NCI-H345 treated with DMSO at 0.1 percent for 48 hours (cell line): ENCODE data around the gene LGALS4.
"Not testable (repeated sequence)": the region's sequence is repeated elsewhere in the genome, so short reads cannot be mapped to it uniquely, and the experiment has no call there.

ENCODE experiments used
- DNase-seq: peaks from one replicate; lab custom pipeline; 2025; ENCODE audit not compliant: unreplicated experiment; lab: John Stamatoyannopoulos, UW

The LGALS4 gene

DNA sequence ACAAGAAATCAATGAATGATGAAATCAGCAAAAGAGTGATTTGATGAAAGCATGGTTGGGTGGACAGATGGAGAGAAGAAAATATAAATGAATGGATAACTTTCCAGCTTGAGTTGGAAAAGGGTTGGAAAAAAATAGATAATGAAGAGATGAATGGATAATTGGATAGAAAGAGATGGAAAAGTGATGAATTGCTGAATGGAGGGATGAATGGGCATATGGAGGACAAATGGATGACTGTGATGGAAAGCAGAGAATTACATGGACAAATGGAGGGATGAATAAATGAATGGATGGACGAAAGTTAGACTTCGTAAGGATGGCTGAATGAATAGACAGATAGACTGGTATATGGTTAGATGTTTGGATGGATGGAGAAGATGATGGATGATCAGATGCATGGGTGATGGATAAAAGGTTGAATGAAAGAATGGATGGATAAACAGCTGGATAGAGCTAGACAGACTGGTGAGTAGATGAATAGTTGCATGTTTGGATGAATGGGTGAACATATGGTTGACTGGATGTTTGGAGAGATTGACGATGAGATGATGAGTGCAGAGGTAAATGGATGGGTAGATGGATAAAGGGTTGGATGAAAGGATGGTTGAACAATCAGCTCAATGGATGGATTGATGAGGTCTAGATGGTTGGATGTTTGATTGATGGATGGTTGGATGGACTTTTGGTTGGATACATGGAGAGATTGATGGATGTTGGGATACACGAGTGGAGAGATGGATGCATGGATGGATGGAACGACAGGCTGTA is 12.0 kb downstream of the LGALS4 start:
- DNase-seq: no peak

DNA sequence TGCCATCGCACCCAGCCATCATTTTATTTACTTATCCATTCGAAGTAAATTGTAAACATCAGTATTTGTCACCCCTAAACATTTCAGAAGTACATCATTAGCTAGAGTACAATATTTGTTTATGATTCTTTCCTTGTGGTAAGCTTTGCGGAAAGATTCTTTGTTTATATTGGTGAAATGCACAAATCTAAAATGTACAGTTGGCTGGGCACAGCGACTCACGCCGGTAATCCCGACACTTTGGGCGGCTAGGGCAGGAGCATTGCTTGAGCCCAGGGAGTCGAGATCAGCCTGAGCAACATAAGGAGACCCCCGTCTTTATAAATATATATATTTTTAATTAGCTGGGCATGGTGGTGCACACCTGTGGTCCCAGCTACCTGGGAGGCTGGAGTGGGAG is 13.6 kb downstream of the LGALS4 start:
- no peak for DNase-seq

DNA sequence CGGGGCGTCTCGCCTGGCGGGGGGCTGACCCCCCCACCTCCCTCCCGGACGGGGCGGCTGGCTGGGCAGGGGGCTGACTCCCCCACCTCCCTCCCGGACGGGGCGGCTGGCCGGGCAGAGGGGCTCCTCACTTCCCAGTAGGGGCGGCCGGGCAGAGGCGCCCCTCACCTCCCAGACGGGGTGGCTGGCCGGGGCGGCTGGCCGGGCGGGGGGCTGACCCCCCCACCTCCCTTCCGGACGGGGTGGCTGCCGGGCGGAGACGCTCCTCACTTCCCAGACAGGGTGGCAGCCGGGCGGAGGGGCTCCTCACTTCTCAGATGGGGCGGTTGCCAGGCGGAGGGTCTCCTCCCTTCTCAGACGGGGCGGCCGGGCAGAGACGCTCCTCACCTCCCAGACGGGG is 15.0 kb downstream of the LGALS4 start:
- DNase-seq: not testable (repeated sequence)

DNA sequence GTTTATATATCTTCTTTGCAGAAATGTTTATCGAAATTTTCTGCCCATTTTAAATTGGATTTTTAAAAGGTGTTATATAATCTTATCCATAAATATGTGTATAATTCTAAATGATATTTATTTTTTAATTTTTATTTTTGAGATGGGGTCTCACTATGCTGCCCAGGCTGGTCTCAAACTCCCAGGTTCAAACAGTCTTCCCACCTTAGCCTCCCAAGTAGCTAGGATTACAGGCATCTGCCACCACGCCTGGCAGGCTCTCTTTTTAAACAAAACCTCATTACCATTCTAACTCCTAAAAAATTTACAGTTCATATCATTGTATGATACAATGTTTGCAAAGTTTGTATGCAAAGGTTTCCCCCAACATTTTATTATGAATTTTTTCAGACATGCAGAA is 16.6 kb downstream of the LGALS4 start:
- DNase-seq: no peak

DNA sequence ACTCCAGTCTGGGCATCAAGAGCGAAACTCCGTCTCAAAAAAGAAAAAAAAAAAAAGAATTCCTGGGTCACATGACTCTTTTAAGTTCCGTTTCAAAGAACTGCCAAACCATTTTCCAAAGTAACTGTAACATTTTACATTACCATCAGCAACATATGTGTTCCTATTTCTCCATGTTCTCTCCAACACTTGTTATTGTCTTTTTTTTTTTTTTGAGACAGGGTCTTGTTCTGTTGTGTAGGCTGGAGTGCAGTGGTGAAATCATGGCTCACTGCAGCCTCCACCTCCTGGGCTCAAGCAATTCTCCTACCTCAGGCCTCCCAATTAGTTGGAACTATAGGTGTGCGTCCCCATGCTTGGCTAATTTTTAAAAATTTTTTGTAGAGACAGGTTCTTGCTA is 17.2 kb downstream of the LGALS4 start:
- DNase-seq: no peak

DNA sequence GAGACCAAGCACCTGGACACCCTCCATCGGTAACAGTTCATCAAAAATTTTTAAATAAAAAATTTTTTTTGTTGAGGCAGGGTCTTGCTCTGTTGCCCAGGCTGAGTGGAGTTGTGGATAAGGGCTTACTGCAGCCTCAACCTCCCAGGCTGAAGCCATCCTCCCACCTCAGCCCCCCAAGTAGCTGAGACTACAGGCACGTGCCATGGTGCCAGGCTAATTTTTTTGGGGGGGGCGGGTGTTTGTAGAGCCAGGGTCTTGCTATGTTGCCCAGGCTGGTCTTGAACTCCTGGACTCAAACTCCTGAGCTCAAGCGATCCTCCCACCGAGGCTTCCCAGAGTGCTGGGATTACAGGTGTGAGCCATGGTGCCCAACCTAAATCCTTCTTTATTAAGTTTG is 19.1 kb downstream of the LGALS4 start:
- DNase-seq: no peak

DNA sequence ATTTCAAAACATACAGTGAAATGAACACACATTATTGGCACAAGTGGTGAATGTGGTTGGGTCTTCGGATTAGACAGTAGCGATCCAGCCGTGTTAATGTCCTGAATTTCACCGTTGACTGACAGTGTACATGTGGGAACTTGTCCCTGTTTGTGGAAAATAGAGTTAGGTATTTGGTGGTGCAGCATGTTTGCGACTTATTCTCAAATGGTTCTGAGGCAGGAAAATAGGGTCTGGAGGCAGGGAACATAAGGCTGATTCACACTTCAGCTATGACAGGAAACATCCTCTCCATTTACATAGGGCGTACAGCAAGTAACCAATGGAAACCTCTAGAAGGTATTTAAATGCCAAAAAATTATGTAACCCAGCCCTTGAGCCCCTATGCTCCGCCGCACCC is 19.6 kb downstream of the LGALS4 start:
- no peak for DNase-seq

DNA sequence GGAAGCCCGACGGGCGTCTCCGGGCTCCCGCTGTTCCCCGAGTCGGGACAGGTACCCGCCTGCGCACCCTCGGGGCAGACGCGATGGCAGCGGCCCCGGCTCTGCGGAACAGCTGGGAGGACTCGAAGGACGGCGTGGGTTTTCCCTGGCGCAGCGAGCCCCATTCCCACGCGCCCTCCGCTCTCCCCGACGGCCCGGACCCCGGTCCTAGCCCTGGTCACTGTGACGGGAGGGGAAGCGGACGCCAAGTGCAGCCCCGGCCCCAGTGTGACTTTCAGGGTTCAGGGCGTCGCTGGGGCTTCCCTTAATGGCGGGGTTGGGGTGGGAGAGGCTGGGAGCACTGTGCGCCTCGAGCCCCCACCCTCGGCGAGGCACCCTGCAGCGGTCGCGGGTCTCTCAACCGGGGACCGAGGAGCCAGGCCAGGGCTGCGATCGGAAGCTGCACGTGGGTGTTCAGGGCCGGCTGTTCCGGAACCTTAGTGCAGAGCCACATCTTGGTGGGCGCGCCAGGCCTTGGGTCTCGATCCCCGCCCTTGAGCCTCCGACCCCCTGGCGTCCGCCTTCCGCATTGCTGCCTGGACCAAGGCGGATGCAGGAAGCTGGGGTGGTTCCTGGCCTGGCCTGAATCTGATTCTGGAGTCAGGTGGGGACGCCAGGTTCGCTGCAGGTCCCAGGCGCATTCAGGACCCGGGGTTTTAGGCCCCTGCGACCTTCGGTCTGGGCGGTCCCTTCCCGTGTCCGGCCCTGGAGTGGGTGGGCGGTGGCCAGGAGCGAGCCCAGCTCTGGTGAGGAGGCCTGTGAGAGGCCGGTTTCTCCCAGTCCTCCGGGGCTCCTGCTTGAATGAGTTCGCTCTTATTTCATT is 20.3 kb downstream of the LGALS4 start:
- no peak for DNase-seq

DNA sequence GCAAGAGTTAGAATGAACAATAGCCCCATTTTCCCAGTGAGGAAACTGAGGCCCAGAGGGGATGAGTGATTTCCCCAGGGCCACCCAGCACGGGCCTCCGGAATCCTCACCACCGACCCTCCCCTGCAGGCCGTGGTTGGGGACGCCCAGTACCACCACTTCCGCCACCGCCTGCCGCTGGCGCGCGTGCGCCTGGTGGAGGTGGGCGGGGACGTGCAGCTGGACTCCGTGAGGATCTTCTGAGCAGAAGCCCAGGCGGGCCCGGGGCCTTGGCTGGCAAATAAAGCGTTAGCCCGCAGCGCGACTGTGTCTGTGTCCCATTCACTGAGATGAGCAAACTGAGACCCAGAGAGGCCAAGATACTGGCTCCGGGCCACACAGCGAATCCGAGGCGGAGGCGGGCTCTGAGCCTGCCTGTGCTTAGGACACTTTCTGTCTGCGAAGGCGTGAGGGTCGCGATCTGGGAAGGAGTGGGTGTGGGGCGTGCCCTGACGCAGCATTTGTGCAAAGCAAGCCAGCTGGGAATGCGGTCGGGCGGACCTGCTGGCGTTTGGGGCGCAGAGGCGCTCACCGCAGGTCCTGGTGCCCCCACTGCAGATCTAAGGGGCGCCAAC is 21.2 kb downstream of the LGALS4 start:
- DNase-seq: not testable (repeated sequence)

DNA sequence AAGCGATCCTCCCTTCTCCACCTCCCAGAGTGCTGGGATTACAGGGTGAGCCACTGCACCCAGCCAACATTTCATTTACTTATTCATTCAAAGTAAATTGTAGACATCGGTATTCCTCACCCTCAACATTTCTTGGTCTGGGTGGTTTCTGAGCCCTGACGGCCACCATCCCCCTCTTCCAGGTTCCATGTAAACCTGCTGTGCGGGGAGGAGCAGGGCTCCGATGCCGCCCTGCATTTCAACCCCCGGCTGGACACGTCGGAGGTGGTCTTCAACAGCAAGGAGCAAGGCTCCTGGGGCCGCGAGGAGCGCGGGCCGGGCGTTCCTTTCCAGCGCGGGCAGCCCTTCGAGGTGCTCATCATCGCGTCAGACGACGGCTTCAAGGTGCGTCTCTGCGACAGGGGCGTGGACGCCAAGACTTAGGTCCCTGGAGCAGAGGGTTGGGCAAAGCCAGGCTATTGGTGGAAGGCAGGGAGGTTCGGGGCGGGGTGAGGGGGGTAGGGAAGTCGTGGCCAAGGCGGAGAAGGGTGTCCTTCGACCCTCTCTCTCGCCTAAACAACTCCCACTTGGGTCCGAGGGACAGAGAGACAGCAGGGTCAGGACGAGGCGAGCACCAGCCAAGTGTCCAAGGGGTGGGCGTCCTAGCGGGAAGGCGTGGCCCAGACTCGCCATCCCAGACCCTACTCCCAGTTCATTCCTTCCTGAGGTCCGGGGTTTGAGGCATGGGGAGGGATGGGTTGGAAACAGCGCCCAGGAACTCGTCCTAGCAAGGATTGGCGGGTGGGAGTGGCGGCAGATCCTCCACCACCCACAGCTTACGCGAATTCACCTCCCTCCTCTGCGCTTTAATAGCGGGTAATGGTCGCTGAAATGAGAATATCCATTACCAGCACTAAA is 22.0 kb downstream of the LGALS4 start:
- not testable (repeated sequence) for DNase-seq

DNA sequence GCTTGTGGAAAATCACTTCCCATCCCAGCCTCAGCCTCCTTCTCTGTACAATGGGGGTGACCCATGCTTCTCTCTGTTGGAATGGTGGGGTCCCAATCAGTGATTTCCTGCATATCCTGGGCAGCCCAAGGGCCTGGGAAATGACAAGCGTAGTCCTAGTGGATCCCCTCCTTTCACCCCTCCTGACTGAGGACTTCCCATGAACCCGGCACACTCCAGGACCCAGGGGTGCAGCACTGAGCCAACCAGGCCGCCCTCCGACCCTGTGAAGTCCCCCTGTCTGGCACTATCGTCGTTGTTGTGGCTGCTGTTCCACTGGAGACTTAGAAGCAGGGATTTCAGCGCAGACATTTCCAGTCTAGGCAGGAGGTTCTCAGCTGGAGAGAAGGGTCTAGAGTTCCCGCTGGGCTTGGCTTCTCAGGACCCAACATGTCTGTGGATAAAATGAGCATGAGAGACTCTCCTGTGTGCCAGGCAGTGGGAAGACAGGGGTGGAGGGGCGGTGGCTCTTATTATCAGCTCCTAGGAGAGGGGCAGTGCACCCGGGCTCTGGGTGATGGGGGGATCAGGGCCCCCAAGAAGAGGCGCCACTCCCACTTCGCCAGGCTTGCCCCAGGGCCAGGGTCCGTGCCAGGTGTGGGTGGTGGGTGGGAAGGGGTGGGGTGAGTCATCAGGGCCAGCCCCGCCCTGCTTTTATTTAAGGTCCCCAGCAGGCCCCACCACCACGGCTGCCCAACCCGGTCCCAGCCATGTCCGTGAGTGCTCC is 24.1 kb downstream of the LGALS4 start, which contains the start of gene LGALS7B:
LGALS7B (plus strand) TSS at position 723 of the 766 bp plus-strand sequence; CDS start at position 750, 27 bp downstream.
- no peak for DNase-seq

DNA sequence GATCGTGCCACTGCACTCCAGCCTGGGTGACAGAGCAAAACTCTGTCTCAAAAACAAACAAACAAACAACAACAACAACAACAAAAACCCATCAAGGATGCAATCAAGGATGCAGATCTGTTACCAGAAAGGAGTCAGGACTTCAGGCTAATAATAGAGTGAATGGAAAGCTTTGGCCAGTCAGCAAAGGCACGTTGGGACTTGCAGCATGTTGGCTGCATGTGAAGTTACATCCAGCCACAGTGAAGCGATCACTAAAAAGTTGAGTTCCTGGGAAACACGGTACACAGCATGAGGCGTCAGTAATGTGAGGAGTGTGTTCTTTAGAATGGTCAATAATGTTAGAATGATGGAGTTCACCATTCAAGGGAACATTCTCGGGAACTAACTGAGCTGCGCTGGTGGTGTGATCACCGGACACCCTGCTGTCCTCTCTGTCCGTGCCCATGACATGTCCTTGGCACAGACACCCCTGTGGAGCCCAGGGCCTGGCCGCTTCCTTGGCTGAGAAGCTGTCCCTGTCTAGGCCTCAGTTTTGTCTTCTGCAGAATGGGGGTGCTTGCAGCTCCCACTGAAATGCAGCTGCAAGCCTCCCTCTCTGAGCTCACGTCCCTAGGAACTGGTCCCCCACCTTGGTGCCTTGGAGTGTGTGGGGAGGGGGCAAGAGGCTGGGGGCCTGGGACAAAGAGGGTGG is 26.0 kb downstream of the LGALS4 start:
- no peak for DNase-seq

DNA sequence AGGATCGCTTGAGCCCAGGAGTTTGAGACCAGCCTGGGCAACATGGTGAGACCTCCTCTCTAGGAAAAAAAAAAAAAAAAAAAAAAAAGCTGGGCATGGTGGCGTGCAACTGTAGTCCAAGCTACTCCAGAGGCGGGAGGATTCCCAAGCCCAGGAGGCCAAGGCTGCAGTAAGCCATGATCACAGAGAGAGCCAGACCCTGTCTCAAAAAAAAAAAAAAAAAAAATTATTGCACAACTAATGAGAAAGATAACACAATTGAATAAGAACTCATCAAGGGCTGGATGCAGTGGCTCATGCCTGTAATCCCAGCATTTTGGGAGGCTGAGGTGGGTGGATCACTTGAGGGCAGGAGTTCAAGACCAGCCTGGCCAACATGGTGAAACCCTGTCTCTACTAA is 26.7 kb downstream of the LGALS4 start:
- DNase-seq: not testable (repeated sequence)

DNA sequence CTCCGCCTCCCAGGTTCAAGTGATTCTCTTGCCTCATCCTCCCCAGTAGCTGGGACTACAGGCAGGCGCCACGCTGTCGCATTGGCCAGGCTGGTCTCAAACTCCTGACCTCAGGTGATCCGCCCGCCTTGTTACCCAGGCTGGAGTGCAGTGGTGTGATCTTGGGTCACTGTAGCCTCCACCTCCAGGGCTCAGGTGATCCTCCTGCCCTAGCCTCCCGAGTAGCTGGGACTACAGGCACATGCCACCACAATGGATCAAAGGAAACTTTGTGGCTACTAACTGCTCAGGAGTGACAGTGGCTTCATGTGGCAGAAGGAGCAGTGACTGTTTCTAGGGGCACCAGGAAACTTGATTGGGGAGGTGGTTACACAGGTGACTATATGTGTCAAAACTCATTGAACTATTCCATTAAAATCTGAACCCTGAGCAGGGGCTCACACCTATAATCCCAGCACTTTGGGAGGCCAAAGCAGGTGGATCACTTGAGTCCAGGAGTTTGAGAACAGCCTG is 27.5 kb downstream of the LGALS4 start:
- no peak for DNase-seq

DNA sequence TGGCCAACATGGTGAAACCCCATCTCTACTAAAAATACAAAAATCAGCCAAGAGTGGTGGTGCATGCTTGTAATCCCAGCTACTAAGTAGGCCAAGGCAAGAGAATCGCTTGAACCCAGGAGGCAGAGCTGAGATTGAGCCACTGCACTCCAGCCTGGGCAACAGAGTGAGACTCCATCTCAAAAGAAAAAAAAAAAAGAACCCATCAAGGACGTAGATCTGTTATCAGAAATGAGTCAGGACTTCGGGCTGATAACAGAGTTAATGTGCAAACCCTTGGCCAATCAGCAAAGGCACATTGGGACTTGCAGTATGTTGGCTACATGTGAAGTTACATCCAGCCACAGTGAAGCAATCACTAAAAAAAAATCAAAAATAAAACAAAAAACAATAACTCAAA is 28.5 kb downstream of the LGALS4 start:
- DNase-seq: no peak

DNA sequence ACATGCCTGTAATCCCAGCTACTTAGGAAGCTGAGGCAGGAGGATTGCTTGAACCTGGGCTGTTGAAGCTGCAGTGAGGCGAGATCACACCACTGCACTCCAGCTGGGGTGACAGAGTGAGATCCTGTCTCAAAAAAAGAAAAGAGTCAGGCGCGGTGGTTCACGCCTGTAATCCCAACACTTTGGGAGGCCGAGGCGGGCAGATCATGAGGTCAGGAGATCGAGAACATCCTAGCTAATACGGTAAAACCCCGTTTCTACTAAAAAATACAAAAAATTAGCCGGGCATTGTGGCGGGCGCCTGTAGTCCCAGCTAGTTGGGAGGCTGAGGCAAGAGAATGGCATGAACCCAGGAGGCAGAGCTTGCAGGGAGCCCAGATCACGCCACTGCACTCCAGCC is 30.5 kb downstream of the LGALS4 start:
- DNase-seq: not testable (repeated sequence)

DNA sequence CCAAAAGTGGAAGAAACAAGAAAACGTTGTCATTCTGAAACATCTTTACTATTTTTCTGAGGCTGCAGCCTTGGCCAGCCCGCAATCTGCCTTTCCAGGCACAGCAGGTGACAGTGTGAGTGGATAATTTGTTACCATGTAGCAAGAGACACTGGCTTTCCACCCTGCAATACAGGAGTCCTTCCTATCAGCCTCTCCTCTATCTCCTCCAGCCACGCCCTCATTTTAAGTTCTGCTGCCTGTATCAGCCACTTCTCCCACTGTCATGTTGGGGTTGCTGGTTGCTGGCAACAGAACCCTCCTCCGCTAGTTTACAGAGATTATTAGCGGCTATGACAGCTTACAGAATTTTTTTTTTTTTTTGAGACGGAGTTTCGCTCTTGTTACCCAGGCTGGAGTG is 31.7 kb downstream of the LGALS4 start:
- no peak for DNase-seq

DNA sequence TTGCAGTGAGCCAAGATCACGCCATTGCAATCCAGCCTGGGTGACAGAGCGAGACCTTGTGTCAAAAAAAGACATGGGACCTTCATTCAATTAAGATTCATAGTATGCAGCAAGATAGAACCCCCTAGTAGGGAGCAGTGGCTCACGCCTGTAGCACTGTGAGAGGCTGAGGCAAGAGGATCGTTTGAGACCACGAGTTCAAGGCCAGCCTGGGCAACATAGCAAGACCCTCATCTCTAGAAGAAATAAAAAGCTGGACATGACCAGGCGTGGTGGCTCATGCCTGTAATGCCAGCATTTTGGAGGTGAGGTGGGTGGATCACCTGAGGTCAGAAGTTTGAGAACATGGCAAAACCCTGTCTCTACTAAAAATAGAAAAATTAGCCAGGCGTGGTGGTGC is 32.3 kb downstream of the LGALS4 start:
- no peak for DNase-seq

DNA sequence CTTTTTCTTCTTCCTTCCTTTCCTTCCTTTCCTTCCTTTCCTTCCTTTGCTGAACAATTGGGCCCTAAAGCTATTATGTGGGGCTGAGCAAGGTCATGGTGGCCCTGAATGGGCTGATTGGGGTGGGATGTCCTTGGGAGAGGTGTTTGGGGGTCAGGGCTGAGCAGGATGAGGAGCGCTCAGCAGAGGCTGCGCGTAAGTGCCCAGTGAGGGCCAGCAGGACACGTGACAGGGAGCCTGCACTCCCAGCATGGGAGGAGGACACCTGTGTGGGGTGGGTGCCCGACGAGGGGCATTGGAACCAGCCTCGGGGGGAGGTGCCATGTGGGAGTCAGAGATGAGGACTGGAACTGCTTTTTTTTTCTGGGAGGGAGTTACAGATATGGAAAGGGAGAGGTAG is 34.0 kb downstream of the LGALS4 start:
- no peak for DNase-seq
